HG03378 (cell line): Measurements from ENCODE around the gene COX6B2.
A peak's percentile ranks its signal among the peaks of the same experiment; 100 is the strongest.
"Not testable (repeated sequence)": the region's sequence is repeated elsewhere in the genome, so short reads cannot be mapped to it uniquely, and the experiment has no call there.

ENCODE experiments used
- ATAC-seq: cut with Tn5 transposase; IDR thresholded peaks from one replicate; pipeline ENCODE4 v1.9.1; 2021; ENCODE audit warnings: mild to moderate bottlenecking, moderate library complexity; ENCODE audit not compliant: unreplicated experiment

COX6B2 gene, protein sequence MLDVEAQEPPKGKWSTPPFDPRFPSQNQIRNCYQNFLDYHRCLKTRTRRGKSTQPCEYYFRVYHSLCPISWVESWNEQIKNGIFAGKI

DNA sequence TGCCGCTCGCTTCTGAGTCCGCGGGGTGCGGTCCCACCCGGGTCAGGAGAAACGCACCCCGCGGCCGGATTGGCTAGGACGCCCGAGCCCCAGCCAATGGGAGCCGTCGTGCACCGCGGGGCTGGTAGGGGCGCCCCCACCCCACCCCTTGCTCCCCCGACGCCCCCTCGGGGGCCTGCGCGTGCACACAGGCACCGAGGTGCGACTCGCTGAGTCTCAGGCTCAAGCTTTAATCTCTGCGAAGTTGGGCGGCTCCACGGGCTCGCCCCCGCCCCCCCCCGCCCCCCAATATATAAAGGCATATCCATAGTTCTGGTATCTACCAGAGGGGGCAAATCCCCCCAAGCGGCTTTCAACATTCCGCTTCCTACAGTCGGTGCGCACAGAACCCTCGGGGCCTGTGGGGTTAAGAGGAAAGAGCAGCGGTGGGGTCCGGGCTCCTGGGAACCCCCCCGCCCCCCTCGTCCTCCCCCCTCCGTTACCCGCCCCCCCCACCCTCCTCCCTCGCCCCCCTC is at the start of gene COX6B2:
Gene COX6B2 (minus strand): TSS at position 22 of the 515 bp plus-strand sequence. CDS start 198 bp downstream, outside the sequence.
- no peak for ATAC-seq

DNA sequence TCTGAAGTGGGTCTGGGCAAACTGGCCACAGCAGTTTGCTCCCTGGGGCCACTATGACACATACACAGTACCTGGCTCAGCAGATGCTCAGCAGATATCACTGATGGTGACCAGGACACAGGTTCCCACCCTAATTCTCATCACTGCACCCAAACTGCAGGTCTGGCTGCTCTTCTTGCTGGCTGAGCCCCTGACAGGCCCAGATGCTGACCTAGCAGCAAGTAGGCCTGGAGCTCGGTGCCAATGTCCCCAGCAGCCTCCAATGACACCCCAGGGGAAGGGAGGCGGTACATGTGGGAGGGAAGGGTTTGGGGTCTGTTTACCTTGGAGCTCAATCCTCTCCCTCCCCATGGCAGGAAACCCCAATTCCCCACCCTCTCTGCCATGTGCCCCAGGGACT is 48.0 kb upstream of the COX6B2 start:
- no peak for ATAC-seq

DNA sequence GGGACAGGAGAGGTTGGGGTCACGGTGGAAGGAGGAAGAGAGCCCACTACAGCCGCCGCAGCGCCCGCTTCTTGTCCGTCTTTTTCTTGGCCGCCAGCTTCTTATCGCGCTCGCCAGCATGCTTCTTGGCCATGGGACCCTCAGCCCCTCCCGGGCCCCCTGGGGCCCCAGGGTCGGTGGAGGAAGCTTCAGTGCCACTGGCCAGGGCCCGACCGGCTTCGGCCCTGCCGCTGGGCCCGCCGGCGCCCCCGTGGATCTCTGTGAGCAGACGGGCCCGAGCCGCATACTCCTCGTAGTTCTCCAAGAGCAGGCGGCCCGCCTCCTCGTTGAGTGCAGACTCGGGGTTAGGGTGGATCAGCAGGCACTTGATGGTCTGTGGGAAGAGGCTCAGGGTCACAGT is 46.9 kb upstream of the COX6B2 start:
- ATAC-seq, result not testable (repeated sequence)

DNA sequence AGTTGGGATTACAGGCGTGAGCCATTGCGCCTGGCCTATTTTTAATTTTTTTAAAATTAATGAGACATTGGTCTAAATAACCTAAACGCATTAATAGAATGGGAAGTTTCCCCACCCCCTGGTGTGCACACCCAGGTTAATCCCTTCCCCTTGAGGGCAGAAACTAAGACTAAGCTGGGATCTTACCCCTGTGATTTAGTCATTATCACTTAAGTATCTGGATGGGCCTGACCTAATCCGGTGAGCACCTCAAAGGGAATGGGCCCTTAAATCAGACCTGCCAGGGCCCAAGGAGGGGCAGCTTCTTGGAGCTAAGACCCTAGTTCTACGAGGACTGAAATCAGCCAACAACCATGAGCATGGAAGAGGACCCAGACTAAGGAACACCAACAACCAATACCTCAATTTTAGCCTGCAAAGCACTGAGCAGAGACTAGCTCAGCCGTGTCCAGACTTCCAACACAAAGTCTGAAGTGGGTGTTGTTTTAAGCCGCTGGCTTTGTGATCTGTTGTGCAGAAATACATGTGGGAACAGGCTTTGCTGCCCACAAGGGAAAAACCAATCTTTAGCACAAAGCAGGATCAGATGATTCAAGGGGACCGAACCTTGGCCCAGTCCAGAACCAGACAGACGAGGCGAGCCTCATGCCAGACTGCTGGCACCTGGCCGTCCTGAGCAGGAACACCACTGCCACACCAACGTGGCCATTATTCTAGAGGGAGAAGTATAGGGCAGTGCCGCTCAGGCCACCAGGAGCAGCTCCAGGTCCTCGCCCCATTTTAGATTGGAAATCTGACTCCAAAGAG is 46.0 kb upstream of the COX6B2 start:
- no peak for ATAC-seq

DNA sequence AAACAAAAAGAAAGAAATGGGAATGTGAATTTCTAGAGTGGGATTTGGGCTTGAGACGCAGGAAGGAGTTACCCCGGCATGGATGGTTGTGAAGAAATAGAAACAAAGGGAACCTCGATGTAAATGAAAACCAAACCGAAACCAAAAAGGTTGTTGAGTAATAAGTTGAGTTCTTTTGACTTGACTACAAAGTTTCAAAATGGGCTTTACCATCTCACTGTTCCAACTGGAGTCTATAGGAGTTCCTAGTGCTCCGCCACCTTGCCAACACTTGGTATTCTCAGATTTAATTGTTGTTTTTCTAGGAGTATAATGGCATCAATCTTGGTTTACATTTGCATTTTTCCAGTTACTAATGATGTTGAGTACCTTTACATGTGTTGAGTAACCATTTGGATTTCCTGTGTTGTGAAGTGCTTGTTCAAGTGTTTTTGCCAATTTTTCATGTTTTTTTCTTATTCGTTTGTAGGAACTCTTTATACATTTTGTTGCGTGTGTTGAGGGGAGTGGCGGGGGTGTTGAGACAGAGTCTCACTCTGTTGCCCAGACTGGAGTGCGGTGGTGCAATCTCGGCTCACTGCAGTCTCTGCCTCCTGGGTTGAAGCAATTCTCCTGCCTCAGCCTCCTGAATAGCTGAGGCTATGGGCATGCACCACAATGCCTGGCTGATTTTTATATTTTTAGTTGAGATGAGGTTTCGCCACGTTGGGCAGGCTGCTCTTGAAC is 43.8 kb upstream of the COX6B2 start:
- ATAC-seq, result no peak

DNA sequence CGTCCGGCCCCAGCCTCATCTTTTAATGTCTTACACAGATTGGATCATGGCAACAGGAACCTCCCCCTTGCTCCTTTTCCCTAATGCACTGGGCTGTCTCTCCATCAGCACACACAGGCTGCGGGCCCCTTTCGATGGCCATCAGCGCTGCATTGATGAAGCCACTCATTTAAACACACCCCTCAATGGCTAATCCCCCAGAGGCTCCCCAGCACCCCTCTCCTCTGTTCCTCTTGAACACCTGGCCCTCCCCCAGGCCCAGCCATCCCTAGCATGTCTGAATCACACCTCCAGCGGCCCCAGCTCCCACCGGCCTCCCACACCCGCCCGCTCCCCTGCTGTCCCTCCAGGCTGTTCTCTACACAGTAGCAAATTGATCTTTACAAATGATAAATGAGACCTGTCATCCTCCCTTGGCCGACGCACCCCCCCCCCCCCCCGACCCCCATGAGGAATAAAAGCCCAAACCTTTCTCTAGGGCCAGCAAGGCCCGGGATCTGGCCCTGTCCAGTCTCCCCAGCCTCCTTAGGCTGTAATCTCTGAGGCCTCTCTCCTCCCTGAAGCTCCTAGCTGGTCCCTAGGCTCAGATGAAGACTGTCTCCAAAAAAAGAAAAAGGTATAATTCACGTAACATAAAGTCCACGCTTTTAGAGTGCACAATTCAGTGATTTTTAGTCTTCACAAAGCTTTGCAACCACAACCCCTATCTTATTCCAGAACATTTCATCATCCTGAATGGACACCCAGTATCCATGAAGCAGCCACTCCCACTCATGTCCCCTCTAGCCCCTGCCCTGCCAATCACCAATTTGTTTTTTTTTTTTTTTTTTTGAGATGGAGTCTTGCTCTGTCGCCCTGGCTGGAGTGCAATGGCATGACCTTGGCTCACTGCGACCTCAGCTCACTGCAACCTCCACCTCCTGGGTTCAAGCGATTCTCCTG is 38.6 kb upstream of the COX6B2 start:
- ATAC-seq, result no peak

DNA sequence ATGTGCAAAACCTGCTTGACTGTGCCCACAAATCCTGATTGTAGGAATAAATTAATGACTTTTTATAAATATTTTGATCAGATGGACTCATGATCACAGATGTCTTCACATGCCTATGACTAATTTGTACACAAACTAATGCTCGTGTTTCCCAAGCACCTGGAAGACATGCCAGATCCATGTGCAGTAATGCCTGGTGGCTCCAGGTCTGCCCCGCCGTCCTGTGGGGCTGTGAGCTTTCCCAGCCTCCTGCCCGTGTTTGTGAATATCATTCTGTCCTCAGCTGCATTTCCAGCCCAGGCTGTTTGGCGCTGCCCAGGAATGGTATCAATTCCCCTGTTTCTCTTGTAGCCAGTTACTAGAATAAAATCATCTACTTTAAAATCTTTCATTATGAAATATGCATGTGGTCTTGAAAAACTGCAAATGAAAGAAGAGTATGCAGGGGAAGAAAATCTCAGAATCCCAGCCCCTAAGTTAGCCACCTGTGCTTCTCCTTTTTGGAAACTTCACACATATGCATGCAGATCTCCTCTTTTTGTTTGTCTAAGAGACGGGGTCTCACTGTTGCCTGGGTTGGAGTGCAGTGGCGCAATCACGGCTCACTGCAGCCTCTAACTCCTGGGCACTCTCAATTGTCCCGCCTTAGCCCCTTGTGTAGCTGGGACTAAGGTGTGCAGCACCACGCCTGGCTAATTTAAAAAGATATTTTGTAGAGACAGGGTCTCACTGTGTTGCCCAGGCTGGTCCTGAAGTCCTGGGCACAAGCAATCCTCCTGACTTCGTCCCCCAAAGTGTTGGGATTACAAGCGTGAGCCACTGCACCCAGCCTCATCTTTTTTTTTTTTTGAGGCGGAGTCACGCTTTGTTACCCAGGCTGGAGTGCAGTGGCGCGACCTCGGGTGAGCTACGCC is 37.4 kb upstream of the COX6B2 start:
- ATAC-seq, result no peak

DNA sequence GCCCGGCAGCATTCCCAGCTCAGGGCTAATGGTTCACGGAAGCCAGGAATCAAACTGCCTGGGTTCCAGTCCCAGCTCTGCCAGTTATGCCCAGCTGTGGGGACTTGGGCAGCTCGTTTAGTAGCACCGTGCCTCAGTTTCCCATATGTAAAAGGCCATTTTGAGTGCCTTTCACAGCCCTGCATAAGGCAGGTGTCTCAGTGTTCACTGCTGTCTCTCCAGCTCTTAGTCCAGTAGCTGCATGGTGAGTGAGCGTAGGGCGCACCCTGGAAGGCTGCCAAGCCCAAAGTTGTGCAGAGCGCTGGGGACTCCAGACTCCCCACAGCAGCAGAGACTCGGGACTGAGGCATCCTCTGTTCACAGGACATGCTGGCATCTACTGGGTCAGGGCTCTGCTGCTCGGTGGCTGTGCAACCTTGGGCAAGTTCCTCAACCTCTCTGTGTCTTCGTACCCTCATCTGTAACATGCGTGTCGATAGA is 36.7 kb upstream of the COX6B2 start:
- ATAC-seq, result no peak

DNA sequence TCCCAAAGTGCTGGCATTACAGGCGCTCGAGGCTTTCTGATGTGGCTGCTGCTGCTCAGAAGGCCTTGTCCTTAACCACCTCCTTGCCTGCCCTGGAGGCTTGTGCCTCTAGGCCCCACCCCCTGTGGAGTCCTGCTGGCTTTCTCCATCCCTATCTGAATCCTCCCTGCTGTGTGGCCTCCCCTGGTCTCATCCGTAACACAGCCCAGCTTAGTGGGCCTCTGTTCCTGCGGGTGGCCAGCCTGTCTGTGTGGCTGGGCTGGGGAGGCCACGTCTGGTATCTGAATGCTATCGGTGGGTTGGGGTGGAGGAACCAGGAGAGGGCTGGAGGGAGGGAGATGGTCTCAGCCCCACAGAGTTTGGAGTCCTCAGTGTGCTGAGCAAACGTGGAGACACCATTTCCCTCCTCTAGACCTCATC is 36.0 kb upstream of the COX6B2 start:
- no peak for ATAC-seq

DNA sequence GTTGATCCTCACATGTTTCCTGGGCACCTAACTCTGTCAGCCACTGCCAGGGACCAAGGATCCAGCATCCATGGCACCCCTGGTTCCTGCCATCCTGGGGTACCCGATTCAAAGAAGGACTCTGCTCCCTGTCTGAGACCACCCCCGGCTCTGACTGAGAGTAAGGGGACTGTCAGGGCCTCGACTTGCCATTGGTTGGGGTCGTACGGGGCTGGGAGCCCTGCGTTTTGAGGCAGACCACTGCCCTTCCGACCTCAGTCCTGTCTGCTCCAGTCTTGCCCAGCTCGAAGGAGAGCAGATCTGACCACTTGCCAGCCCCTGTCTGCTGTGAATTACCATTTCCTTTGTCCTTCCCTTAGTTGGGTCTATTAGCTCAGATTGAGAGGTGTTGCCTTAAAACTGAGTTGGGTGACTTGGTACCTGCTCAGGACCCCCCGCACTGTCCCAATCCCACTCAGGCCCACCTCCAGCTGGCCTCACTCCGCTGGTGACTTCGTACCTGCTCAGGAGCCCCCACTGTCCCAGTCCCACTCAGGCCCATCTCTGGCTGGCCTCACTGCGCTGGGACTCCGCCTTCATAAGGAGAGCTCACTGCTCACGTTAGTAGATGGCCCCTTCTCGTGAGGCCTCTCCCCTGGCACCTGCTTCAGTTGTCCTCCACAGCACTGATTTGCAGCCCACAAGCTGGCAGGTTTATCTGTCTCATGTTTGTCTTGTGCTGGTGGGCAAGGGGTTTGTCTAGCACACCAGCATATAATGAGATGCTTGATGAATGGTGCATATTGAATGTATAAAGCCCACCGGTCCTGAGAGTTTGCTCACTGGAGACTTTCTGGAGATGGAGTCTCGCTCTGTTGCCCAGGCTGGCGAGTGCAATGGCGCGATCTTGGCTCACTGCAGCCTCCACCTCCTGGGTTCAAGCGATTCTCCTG is 35.1 kb upstream of the COX6B2 start:
- no peak for ATAC-seq

DNA sequence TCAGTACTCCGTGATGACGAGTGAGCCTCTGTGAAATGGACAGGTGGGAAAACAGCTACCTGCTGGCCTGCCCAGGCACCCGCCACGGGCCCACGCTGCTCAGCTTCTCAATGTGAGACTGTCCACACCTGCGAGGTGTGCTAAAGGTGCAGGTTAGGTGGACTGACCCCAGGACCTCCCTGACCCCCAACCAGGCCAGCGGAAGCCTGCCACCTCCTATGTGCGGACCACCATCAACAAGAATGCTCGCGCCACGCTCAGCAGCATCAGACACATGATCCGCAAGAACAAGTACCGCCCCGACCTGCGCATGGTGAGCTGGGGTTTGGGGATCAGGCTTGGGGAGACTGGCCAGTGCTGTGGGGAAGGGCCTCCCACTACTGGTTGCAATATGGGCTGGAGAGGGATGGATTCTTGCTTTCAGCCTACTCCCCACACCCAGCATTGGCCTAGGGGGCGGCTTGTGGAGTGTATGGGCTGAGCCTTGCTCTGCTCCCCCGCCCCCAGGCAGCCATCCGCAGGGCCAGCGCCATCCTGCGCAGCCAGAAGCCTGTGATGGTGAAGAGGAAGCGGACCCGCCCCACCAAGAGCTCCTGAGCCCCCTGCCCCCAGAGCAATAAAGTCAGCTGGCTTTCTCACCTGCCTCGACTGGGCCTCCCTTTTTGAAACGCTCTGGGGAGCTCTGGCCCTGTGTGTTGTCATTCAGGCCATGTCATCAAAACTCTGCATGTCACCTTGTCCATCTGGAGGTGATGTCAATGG is 33.4 kb upstream of the COX6B2 start:
- ATAC-seq, result no peak

DNA sequence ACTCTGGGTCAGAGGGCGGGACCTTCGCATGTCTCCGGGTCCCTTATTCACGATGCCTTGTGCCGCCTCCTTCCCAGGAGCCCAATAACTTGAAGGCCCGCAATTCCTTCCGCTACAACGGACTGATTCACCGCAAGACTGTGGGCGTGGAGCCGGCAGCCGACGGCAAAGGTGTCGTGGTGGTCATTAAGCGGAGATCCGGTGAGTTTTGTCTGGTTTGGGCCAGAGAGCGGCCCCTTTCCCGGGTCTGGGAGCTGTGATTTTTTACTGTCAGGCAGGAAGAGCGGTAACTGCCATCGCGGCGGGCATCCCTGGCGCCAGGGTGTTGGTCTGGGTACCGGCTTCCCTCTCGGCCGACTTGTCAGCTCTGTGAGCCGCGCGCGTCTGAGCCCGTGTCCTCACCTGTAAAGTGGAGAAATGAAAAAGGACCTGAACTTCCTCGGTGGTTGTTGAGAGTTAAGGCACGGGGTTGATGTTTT is 32.0 kb upstream of the COX6B2 start:
- ATAC-seq, result no peak

DNA sequence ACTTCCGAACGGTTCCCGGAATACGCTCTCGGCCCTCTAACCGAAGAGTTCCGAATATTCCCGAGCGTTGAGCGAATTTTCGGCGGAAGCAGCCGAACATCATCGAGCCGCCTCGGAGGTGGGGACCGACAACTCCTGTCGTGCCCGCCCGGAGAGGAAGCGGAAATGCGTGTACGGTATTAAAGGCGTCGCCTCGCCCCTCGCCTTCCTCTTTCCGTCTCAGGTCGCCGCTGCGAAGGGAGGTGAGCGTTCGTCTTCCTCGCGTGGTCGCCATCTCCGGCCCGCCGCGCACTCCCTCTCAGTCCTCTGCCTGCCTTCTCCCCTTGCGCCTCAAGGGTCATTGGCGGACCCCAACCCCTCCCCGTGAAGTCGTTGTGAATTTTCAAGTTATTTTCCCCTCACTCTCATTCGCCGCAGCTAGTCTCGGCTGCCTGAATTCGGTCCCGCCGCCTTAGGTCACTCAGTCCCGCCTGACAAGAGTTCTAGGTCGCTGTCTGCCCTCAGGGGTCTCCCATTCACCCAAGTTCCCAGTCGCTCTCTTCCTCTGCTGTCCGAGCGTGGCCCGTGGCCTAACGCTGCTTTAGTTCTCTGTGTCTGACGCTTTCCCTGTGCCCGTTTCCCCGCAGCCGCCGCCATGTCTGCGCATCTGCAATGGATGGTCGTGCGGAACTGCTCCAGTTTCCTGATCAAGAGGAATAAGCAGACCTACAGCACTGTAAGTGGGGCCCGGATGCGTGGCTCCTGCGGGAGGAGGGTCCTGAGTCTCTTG is 31.4 kb upstream of the COX6B2 start, which contains the start of gene RPL28:
Gene RPL28 (plus strand): TSS at position 209 of the 769 bp plus-strand sequence. CDS start 426 bp downstream, at position 635.
- ATAC-seq, result peak; percentile 58

DNA sequence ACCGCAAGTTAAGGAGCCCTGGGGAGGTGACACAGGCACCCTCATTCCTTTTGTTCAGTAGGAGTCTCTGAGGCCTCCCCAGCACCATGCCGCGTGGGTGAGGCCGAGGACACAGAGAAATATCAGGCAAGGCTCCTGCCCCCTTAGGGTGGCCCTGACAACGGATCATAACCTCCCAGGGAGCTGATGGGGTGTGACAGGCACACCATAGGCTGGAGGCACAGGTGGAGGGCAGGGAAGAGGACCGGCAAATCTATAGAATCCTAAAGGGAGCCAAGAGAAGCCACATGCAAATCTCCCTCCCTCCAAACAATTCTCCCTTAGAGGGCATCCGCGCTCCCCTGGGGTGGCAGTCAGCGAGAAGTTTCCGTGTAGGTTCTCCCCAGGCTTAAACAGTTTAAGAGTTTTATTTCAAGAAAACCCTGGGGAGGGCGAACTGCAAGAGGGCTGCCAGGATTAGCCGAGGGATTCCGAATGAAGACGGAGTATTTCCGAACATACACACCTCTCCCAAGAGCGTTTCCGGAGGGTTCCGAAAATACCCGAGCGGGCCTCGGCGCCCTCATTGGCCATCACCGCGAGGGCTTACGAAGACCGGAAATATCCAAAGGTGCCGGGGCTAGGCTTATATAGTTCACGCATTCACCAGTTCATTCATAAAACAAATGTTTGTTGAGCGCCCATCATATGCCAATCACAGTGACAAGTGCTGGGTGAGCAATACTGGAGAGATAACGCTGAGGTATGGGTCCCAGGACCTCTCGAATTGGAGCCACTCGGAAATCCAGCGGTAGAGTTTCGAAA is 30.6 kb upstream of the COX6B2 start:
- peak; percentile 63 for ATAC-seq

DNA sequence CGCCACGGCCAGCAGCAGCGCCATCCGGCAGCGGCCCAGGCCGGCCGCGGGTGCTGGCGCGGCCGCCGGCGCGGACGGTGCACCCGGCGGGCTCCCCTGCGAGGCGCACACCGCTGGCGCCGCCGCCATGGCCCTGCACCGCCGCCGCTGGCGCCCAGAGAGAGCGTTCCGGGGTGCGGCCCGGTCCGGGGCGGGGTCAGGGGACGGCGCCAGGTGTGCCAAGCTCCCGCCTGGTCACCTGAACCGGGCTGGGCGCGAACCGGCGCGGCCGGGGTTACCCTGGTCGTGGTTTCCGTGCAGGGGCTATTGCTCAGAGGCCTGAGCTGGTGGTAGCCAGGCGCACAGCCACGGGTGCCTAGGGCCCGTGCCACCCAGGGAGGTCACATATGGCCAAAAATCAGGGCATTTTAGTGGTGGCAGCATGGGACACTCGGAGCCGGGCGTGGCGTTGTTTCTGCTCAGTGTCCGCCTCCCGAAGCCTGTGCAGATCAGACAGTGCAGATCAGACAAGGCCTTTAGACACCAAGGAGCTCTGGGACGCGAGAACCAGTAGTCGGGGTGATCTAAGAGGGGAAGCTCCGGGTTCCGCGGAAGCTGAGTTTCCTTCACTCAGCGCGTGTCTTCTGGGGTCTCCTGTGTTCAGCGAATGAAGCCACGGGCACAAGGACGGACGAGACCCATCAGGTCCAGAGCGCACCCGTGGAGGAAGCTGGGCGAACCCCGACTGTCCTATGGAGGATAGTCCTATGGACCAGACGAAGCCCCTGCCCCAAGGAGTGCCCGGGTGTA is 29.8 kb upstream of the COX6B2 start, which contains the start of gene TMEM238:
Gene TMEM238 (minus strand): TSS at position 162 of the 789 bp plus-strand sequence. CDS start 33 bp downstream, at position 129.
- no peak for ATAC-seq
